Stimulated activated CD4-positive, alpha-beta T cell treated with anti-CD3 and anti-CD28 coated beads, Interleukin-12 subunit alpha, Interleukin-12 subunit beta, amount 100 ng/mL, for 4 hours (primary cell): ENCODE measurements around the gene PLCB1.
"Not testable (repeated sequence)": the region's sequence is repeated elsewhere in the genome, so short reads cannot be mapped to it uniquely, and the experiment has no call there.

Experiments used
- DNase-seq: peaks from one replicate; pipeline ENCODE4 v3.0.0-alpha.2; 2020

The PLCB1 gene

GRCh38 chr20:8635048-8635572 is 503.0 kb downstream of the PLCB1 start:
- no peak for DNase-seq

DNA sequence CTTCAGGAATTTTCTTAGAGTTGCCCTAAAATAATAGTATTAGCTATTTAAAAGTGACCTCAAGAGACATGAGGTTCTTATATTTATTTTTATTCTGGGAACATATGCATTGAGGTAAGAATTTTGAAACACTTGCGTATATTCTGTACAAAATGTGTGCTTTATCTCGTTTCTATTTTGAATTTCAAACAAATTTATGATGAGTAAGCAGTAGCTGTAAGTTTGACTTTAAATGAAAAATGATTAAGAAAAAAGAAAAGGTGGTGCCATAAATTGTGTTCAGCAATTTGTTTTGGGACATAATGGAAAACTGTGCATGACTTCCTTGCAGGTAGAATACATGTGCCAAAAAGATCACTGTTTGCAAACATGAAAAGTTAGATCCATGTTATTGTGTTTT is 503.8 kb downstream of the PLCB1 start:
- no peak for DNase-seq

DNA sequence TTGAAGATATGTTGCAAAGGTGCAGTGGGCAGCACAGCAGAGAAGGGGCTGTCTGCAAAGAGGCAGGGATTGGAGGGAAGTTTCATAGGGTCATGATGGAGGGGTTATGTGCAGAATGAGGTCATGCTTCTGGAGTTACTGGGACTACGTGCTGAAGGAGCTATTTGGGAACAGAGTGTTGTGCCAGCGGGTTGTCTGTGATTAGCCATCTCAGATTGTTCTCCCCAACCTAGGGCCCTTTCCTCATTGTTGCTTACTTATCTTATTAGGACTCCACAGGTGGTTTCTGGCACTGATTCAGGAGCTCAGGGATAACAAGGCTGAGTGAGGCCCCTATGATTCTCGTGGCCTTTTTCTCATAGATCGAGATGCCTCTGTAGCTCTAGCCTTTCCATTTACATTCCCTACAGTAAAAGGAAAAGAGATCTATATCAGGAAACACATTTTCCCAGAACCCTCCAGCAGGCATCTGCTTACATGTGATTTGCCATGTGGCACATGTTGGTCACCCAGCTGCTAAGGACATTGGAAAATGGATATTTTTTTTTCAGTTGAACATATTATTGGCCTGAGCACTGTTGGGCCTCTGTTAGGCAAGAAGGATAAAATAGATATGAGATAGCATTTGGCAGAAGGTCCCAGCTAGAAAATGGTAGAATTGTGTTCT is 507.2 kb downstream of the PLCB1 start:
- DNase-seq, result no peak

DNA sequence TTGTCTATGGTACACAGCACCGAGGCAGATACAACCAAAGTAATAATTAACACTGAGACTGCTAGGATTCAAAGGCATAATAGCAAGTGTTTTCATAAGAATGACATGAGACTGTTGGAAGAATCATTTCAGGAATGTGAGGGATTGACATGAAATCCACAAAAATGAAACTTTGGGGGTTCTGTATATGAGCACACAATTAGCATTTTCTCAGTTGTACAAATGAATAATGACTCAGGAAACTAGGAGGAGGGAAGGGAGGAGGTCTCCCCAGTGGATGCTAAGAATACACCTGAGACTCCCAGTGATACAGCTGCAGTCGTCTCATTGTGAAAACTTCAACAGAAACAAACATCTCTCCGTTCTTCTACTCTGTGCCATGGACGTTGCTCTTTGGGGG is 508.4 kb downstream of the PLCB1 start:
- DNase-seq, result no peak

DNA sequence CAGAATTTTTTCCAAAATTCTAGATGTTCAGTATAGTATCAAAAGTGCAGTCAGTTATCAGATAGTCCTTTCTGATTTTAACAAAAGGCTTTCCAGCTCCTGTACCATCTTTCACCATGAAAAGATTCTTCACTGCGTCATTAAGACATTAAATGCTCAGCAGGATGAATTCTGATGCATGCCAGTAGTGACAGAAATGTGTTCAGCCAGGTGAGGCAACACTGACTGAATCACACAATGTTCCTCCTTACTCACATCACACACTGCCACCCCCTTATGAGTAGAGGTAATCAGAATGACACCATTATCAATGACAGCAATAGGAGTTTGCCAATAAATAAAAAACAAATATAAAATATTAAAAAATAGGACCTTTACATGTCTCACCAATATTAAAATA is 510.2 kb downstream of the PLCB1 start:
- no peak for DNase-seq

DNA sequence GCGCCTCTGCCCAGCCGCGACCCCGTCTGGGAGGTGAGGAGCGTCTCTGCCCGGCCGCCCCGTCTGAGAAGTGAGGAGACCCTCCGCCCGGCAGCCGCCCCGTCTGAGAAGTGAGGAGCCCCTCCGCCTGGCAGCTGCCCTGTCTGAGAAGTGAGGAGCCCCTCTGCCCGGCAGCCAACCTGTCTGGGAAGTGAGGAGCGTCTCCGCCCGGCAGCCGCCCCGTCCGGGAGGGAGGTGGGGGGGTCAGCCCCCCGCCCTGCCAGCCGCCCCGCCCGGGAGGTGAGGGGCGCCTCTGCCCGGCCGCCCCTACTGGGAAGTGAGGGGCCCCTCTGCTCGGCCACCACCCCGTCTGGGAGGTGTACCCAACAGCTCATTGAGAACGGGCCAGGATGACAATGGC is 512.4 kb downstream of the PLCB1 start:
- DNase-seq, result not testable (repeated sequence)

- no peak for DNase-seq
Measured at GRCh38 chr20:8645326-8645725, 513.3 kb downstream of the PLCB1 start.

DNA sequence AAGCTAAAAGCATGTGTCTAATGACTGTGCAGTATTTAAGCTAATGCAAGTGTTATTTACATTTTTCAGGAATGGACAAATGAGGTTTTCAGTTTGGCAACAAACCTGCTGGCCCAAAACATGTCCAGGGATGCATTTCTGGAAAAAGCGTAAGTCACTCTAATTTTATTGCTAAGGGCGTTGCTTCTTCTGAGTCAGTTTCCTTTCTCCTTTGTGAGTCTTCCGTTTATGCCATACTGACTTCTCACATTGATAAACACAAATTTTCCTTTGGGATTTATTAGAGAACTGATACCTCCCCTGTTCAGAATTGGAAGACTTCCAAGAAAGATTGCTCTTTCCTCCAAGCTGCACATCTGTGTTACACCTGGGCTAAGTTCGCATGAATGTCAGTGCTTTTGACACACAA is 514.0 kb downstream of the PLCB1 start:
- DNase-seq, result no peak

DNA sequence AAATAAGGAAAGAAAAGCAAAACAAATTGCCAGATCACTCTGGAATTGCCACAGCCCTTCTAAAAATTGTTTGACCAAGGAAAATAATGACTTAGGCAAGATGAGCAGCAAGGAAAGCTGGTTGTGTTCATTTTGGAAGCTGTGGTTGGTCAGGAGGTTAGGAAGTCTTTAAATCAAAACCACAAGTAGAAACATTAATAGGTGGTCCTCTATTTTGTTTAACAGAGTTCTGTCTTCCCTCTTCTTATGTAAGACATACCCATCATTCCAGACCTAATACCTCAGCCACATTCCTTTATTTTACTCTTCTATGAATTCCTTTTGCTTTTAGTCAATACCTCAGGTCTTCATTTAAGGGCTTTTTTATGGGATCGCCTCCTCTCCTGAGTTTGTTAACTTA is 514.6 kb downstream of the PLCB1 start:
- no peak for DNase-seq

- DNase-seq, result no peak
Measured at GRCh38 chr20:8647961-8648441, 515.9 kb downstream of the PLCB1 start.

DNA sequence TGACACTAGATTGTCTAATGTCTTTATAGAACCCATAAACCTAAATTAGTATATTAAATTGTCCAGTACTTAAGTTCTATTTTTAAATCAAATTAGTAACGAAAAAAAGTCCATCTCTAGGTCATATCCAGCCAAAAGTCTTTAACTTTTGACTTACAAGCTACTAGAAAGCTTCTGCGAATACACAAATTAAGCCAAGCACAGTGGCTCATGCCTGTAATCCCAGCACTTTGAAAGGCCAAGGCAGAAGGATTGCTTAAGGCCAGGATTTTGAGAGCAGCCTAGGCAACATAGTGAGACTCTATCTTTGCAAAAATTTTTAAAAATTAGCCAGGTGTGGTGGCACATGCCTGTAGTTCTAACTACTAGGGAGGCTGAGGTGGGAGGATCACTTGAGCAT is 516.4 kb downstream of the PLCB1 start:
- DNase-seq, result no peak

DNA sequence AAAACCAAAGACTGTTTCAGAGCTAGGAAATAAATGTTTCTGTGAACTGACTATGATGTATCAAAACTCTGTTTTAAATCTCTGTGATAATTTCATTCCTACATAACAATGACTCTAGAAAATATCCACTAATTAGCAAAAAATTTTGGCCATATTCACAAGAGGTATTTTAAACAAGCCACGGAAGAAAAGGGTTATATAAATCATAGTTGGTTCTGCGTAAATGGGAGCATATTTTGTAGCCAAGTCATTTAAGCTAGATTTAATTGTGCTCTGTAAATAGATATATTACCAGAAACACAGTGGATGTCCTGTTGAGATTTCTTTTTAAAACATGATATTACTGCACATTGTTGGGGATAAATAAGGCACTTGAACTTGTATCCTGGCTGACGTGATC is 520.3 kb downstream of the PLCB1 start:
- no peak for DNase-seq

GRCh38 chr20:8654486-8654885 is 522.4 kb downstream of the PLCB1 start:
- no peak for DNase-seq

DNA sequence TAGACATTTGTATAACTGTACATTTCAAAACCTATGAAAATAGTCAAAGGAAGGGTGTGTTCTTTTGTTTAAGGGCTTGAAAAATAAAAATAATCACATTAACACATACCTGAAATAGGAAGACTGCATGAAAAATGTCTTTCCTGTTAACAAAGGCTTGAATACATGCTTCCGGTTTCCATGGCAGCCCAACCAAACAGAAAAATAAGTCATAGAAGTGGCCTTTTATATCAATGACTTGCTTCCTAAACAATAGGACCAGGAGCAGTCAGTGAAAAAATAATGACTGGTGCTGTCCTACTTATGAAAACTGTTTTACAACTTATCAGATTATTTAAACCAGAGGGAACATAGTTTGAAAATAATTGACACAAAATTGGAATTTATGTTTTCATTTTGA is 524.3 kb downstream of the PLCB1 start:
- DNase-seq, result no peak

- DNase-seq, result no peak
Measured at GRCh38 chr20:8657664-8658063, 525.6 kb downstream of the PLCB1 start.

DNA sequence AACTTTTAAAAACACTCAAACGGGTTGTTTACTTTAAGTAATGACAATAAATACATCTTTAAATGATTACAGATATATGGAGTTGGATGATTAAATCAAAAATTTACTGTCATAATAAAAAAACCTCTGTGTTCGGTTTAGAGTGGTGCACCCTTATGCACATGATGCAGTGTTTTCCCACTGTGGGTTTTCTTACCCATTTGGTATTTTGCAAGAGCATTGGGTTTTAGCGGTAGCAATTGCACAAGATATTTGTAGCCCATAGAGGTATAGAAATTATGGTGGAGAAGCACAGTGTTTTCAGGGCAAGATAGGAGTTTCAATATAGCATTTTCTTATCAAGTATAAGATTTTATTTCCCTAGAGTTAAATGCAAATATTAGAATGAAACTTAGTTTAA is 526.0 kb downstream of the PLCB1 start:
- no peak for DNase-seq

- DNase-seq, result no peak
Measured at GRCh38 chr20:8661229-8661952, 529.3 kb downstream of the PLCB1 start.

DNA sequence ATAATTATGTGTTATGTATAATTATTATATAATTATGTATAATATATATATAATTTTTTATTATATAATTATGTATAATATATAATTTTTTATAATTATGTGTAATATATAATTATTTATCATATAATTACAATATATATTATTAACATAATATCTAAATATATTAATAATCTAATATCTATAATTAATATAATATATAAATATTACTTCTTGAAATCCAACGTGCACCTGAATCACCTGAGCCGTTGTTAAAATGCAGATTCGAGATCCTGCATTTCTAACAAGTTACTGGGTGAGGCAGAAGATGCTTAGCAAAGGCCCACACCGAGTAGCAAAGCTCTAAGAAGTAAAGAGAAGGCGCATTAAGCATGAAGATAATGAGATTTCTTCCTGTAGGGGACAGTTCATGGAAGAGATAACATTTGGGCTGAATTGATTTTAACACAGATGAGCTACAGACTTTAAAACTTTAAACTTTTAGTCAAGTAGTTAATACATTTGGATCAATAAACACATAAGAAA is 530.4 kb downstream of the PLCB1 start:
- no peak for DNase-seq

DNA sequence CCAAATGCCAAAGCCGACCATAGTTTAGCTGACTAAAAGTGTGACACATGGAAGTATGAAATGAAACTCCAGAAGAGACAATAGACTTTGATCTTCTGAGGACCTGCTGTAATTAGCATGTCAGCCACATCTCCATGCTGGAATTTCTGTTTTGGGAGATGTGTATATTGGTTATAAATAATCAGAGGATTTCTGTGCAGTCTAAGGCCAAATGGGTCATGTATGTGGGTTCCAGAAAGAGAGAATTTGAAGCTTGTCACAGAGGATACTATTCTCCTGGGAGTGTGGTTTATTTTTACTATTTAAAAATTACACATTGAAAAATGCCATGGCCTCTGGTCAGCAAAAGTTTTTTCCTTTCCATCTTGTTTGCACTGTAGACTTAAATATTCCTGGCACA is 531.4 kb downstream of the PLCB1 start:
- no peak for DNase-seq

DNA sequence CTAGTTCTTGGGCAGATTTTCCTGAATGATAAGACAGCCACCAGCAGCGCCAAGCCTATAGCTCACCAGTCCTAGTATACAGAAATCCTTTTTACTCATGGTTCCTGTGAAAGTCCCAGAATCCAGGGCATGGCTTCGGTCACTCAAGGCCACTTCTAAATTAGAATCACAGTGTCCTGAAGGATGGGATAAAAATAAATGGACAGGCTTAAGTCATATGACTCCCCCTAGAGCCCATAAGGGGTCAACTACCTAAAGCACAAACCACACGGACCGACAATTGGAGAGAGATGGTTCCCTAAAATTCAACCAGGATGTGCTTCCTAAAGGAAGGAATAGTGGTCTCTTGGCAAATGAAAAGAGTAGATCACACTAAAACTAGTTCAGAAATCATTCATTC is 532.7 kb downstream of the PLCB1 start:
- DNase-seq, result no peak

- no peak for DNase-seq
Measured at GRCh38 chr20:8667306-8667705, 535.2 kb downstream of the PLCB1 start.

GRCh38 chr20:8670207-8670892 is 538.3 kb downstream of the PLCB1 start:
- DNase-seq, result no peak

GRCh38 chr20:8670893-8671215 is 538.8 kb downstream of the PLCB1 start:
- no peak for DNase-seq
